ENCODE measurements around the gene RNU6-9.

RNU6-9 gene

GRCh38 chr19:919199-920050, 26.1 kb downstream of the RNU6-9 start:
- DNase-seq (ENCODE audit: low spot score), result no peak

GRCh38 chr19:920051-920864, 27.0 kb downstream of the RNU6-9 start:
- peak; percentile 63 for DNase-seq (ENCODE audit: low spot score)

GRCh38 chr19:924553-925086, 31.3 kb downstream of the RNU6-9 start:
- no peak for DNase-seq (ENCODE audit: low spot score)

GRCh38 chr19:925087-925525, 31.8 kb downstream of the RNU6-9 start:
- DNase-seq (ENCODE audit: low spot score), result no peak

GRCh38 chr19:925526-926322, 32.4 kb downstream of the RNU6-9 start, which contains the start of gene ARID3A:
ARID3A (plus strand) TSS chr19:926035; CDS start chr19:929529, 3,494 bp downstream.
- DNase-seq (ENCODE audit: low spot score), result peak; percentile 90

GRCh38 chr19:926323-926588, 33.0 kb downstream of the RNU6-9 start:
- DNase-seq (ENCODE audit: low spot score), result no peak

- peak; percentile 76 for DNase-seq (ENCODE audit: low spot score)
Observed at GRCh38 chr19:926589-927350, 33.5 kb downstream of the RNU6-9 start.

GRCh38 chr19:927351-927779, 34.1 kb downstream of the RNU6-9 start:
- no peak for DNase-seq (ENCODE audit: low spot score)

- no peak for DNase-seq (ENCODE audit: low spot score)
Observed at GRCh38 chr19:927780-928401, 34.6 kb downstream of the RNU6-9 start.

- DNase-seq (ENCODE audit: low spot score), result no peak
Observed at GRCh38 chr19:928471-929202, 35.4 kb downstream of the RNU6-9 start.

GRCh38 chr19:929203-929890, 36.1 kb downstream of the RNU6-9 start:
- no peak for DNase-seq (ENCODE audit: low spot score)

GRCh38 chr19:929891-930258, 36.6 kb downstream of the RNU6-9 start:
- DNase-seq (ENCODE audit: low spot score), result no peak

GRCh38 chr19:931860-932647, 38.8 kb downstream of the RNU6-9 start:
- DNase-seq (ENCODE audit: low spot score), result no peak

- peak; percentile 84 for DNase-seq (ENCODE audit: low spot score)
Observed at GRCh38 chr19:932648-933552, 39.6 kb downstream of the RNU6-9 start.

GRCh38 chr19:933553-933882, 40.2 kb downstream of the RNU6-9 start:
- no peak for DNase-seq (ENCODE audit: low spot score)

- DNase-seq (ENCODE audit: low spot score), result no peak
Observed at GRCh38 chr19:934197-934840, 41.0 kb downstream of the RNU6-9 start.

GRCh38 chr19:934865-935479, 41.7 kb downstream of the RNU6-9 start:
- no peak for DNase-seq (ENCODE audit: low spot score)
